Stimulated activated CD8-positive, alpha-beta memory T cell treated with anti-CD3 and anti-CD28 coated beads, Interleukin-15, amount 100 ng/mL, for 1 hour (primary cell): ENCODE results near the gene RAPGEF4.

Experiments
- DNase-seq: peaks from one replicate; pipeline ENCODE4 v3.0.0-alpha.2; 2020; ENCODE audit warnings: low read depth

Gene RAPGEF4

DNA sequence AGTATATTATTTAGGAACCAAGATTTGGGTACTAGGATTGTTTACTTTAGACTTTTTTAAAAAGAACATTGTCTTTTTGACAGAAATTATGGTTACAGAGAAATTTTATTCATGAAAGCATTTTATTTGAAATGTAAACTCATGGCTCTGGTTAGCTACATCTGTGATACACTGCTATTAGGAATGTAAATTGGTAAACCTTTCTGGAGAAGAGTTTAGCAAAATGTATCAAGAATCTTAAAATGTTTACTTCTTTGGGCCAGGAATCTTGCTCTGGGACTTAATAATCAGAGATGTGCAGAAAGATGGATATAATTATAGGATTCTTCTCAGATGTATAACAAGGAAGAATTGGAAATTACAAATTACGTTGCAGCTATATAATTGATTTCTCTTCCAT is 359.7 kb downstream of the RAPGEF4 start:
- DNase-seq: no peak

DNA sequence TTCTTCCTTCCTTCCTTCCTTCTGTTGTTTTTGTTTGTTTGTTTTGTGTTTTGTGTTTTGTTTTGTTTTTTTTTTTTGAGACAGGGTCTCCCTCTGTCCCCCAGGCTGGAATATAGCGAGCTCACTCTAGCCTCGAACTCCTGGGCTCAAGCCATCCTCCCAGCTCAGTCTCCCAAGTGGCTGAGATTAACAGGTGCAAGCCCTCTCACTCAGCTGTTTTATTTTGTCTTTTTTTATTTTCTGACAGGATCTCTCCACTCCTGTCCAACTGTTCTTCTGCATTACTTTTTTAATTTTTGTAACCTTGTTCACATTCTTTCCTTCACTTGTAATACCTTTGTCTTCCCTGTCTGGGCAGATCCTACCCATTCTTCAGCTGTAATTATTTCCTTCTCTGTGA is 363.6 kb downstream of the RAPGEF4 start:
- no peak for DNase-seq

DNA sequence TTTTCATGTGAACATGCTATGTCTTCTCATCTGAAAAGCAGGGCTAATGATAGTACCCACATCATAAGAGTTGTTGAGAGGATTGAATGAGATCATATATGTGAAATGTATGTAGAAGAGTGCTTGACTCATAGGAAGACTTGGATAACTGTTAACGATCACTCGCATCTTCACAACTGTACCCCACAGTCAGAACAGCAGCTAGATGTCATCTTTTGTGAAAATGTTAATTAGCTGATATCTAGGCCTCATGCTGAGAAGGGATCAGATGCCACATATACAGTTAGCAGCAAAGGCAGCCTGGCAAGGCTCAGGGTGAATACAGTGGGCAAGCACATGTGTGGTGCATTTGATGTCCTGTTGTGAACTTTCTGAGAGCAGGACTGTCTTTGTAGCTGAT is 364.2 kb downstream of the RAPGEF4 start:
- no peak for DNase-seq

DNA sequence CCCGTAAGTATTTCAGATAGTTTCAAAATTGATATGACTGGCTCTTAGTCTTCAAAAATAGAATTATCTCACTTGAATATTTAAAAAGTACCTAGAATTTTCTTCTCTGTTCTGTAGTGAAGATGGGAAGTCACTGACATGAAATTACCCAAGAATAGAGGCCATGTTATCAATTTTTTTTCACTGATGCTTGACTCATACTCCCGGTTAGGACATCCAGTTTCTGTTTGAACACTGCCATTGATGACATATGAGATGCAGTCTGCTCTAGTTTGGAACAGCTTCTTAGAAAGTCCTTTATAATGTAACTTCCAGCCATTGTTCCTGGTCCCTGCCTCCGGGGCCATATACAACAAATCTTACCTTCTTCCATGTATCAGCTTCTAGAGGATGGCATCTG is 366.0 kb downstream of the RAPGEF4 start:
- DNase-seq: no peak
